ENCODE measurements around the gene KRT10.

The KRT10 gene

GRCh38 chr17:40793832-40794231, 28.6 kb downstream of the KRT10 start:
- no peak overlapping the region for H3K4me3 ChIP-seq (ENCODE audit: low read length in 2 of 2)

GRCh38 chr17:40791787-40792436, 30.5 kb downstream of the KRT10 start:
- Histone ChIP-seq H3K27ac (ENCODE audit: low read depth in 2 of 2, low read length in 2 of 2) (no peak overlapping the region), H3K4me3 (ENCODE audit: low read length in 2 of 2) (no peak overlapping the region), H3K27me3 (ENCODE audit: control insufficient read depth in 2 of 2, insufficient read depth in 2 of 2, low read length in 2 of 2) (peaks cover 3 to 5% of the 10 kb centered on the region in 2 donors)

More at GRCh38 chr17:40793832-40794231, 28.6 kb downstream of the KRT10 start:
- Histone ChIP-seq H3K9me3 (ENCODE audit: control insufficient read depth in 2 of 2, low read length in 2 of 2) (no peaks in the 10 kb centered on the region), H3K4me1 (ENCODE audit: control insufficient read depth in 2 of 2, insufficient read depth in 2 of 2, low read length in 2 of 2) (no peaks in the 10 kb centered on the region), H3K27ac (ENCODE audit: low read depth in 2 of 2, low read length in 2 of 2) (no peak overlapping the region), H3K9ac (ENCODE audit: low read depth in 1 of 2, low read length in 2 of 2) (no peak overlapping the region), H3K27me3 (ENCODE audit: control insufficient read depth in 2 of 2, insufficient read depth in 2 of 2, low read length in 2 of 2) (peaks cover 3 to 12% of the 10 kb centered on the region in 2 donors), H3K36me3 (ENCODE audit: control insufficient read depth in 2 of 2, insufficient read depth in 2 of 2, low read length in 2 of 2) (no peaks in the 10 kb centered on the region)

GRCh38 chr17:40791111-40791510, 31.3 kb downstream of the KRT10 start:
- no peaks in the 10 kb centered on the region for H3K4me1 ChIP-seq (ENCODE audit: control insufficient read depth in 2 of 2, insufficient read depth in 2 of 2, low read length in 2 of 2)
- H3K9me3 ChIP-seq (ENCODE audit: control insufficient read depth in 2 of 2, low read length in 2 of 2): no peaks in the 10 kb centered on the region
- H3K4me3 ChIP-seq (ENCODE audit: low read length in 2 of 2): no peak overlapping the region
- H3K27ac ChIP-seq (ENCODE audit: low read depth in 2 of 2, low read length in 2 of 2): no peak overlapping the region
- no peak overlapping the region for H3K9ac ChIP-seq (ENCODE audit: low read depth in 1 of 2, low read length in 2 of 2)
- peaks cover 0 to 3% of the 10 kb centered on the region in 2 donors for H3K27me3 ChIP-seq (ENCODE audit: control insufficient read depth in 2 of 2, insufficient read depth in 2 of 2, low read length in 2 of 2)
- no peaks in the 10 kb centered on the region for H3K36me3 ChIP-seq (ENCODE audit: control insufficient read depth in 2 of 2, insufficient read depth in 2 of 2, low read length in 2 of 2)

More at GRCh38 chr17:40791787-40792436, 30.5 kb downstream of the KRT10 start:
- Histone ChIP-seq H3K36me3 (ENCODE audit: control insufficient read depth in 2 of 2, insufficient read depth in 2 of 2, low read length in 2 of 2) (no peaks in the 10 kb centered on the region), H3K9me3 (ENCODE audit: control insufficient read depth in 2 of 2, low read length in 2 of 2) (no peaks in the 10 kb centered on the region), H3K9ac (ENCODE audit: low read depth in 1 of 2, low read length in 2 of 2) (no peak overlapping the region), H3K4me1 (ENCODE audit: control insufficient read depth in 2 of 2, insufficient read depth in 2 of 2, low read length in 2 of 2) (no peaks in the 10 kb centered on the region)

- no peaks in the 10 kb centered on the region for H3K36me3 ChIP-seq (ENCODE audit: control insufficient read depth in 2 of 2, insufficient read depth in 2 of 2, low read length in 2 of 2)
- H3K4me1 ChIP-seq (ENCODE audit: control insufficient read depth in 2 of 2, insufficient read depth in 2 of 2, low read length in 2 of 2): no peaks in the 10 kb centered on the region
- H3K9ac ChIP-seq (ENCODE audit: low read depth in 1 of 2, low read length in 2 of 2): no peak within 1 kb of the TSS
- H3K4me3 ChIP-seq (ENCODE audit: low read length in 2 of 2): no peak within 1 kb of the TSS
- H3K27ac ChIP-seq (ENCODE audit: low read depth in 2 of 2, low read length in 2 of 2): no peak within 1 kb of the TSS
- no peaks in the 10 kb centered on the region for H3K9me3 ChIP-seq (ENCODE audit: control insufficient read depth in 2 of 2, low read length in 2 of 2)
- peaks cover 4 to 17% of the 10 kb centered on the region in 2 donors for H3K27me3 ChIP-seq (ENCODE audit: control insufficient read depth in 2 of 2, insufficient read depth in 2 of 2, low read length in 2 of 2)
These were observed 40.0 kb downstream of the KRT10 start, which contains the start of gene KRT27 for GRCh38 chr17:40782450-40782849. Gene KRT27 (minus strand): TSS chr17:40782550. CDS start chr17:40782493, 57 bp downstream.

GRCh38 chr17:40779181-40779909, 43.1 kb downstream of the KRT10 start:
- Histone ChIP-seq H3K4me3 (ENCODE audit: low read length in 2 of 2) (no peak overlapping the region), H3K4me1 (ENCODE audit: control insufficient read depth in 2 of 2, insufficient read depth in 2 of 2, low read length in 2 of 2) (no peaks in the 10 kb centered on the region), H3K27me3 (ENCODE audit: control insufficient read depth in 2 of 2, insufficient read depth in 2 of 2, low read length in 2 of 2) (peaks cover 5 to 17% of the 10 kb centered on the region in 2 donors), H3K9me3 (ENCODE audit: control insufficient read depth in 2 of 2, low read length in 2 of 2) (no peaks in the 10 kb centered on the region), H3K27ac (ENCODE audit: low read depth in 2 of 2, low read length in 2 of 2) (no peak overlapping the region), H3K9ac (ENCODE audit: low read depth in 1 of 2, low read length in 2 of 2) (no peak overlapping the region), H3K36me3 (ENCODE audit: control insufficient read depth in 2 of 2, insufficient read depth in 2 of 2, low read length in 2 of 2) (no peaks in the 10 kb centered on the region)

DNA sequence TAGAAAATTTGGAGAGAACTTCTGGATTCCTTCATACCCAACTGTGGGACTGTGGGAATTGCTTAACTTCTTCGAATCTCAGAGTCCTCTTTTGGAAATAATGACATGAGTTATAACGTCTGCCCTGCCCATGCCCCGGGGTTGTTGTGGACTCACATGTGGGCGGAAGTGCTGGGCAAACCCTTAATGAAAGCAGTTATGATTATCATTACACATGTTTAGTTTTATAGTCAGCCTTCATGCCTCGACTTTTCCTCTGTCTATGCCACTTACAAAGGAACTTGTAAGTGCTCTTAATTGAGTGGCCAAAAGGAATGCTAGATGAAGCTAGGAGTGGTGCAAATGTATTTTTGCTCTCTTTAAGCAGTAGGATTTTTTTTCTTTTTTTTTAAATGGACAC, 44.0 kb downstream of the KRT10 start:
- peaks cover 5 to 17% of the 10 kb centered on the region in 2 donors for H3K27me3 ChIP-seq (ENCODE audit: control insufficient read depth in 2 of 2, insufficient read depth in 2 of 2, low read length in 2 of 2)
- no peaks in the 10 kb centered on the region for H3K36me3 ChIP-seq (ENCODE audit: control insufficient read depth in 2 of 2, insufficient read depth in 2 of 2, low read length in 2 of 2)
- no peak overlapping the region for H3K9ac ChIP-seq (ENCODE audit: low read depth in 1 of 2, low read length in 2 of 2)
- H3K4me1 ChIP-seq (ENCODE audit: control insufficient read depth in 2 of 2, insufficient read depth in 2 of 2, low read length in 2 of 2): no peaks in the 10 kb centered on the region
- H3K9me3 ChIP-seq (ENCODE audit: control insufficient read depth in 2 of 2, low read length in 2 of 2): no peaks in the 10 kb centered on the region
- no peak overlapping the region for H3K4me3 ChIP-seq (ENCODE audit: low read length in 2 of 2)
- H3K27ac ChIP-seq (ENCODE audit: low read depth in 2 of 2, low read length in 2 of 2): no peak overlapping the region

DNA sequence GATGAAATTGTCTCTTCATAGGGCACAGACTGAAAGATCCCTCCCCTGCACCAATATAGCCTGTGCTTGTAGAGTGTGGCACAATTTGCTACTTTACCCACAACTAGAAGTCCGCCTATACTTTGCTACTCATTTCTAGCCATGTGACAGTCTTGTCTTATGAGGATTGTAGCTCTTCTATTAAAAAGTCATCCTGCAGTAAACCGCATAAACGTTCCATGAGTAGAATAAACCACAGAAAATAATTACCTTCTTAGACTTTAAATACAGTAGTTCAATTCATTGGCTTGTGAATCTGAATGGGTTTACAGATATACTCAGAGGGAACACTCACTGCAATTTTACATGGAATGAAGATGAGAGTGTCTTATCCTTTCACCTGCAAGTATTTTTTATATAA, 44.4 kb downstream of the KRT10 start:
- Histone ChIP-seq H3K27ac (ENCODE audit: low read depth in 2 of 2, low read length in 2 of 2) (no peak overlapping the region), H3K9me3 (ENCODE audit: control insufficient read depth in 2 of 2, low read length in 2 of 2) (no peaks in the 10 kb centered on the region), H3K4me3 (ENCODE audit: low read length in 2 of 2) (no peak overlapping the region), H3K27me3 (ENCODE audit: control insufficient read depth in 2 of 2, insufficient read depth in 2 of 2, low read length in 2 of 2) (peaks cover 5 to 17% of the 10 kb centered on the region in 2 donors), H3K4me1 (ENCODE audit: control insufficient read depth in 2 of 2, insufficient read depth in 2 of 2, low read length in 2 of 2) (no peaks in the 10 kb centered on the region), H3K36me3 (ENCODE audit: control insufficient read depth in 2 of 2, insufficient read depth in 2 of 2, low read length in 2 of 2) (no peaks in the 10 kb centered on the region), H3K9ac (ENCODE audit: low read depth in 1 of 2, low read length in 2 of 2) (no peak overlapping the region)

GRCh38 chr17:40777459-40777858, 45.0 kb downstream of the KRT10 start:
- Histone ChIP-seq H3K9me3 (ENCODE audit: control insufficient read depth in 2 of 2, low read length in 2 of 2) (no peaks in the 10 kb centered on the region), H3K27me3 (ENCODE audit: control insufficient read depth in 2 of 2, insufficient read depth in 2 of 2, low read length in 2 of 2) (peaks cover 5 to 17% of the 10 kb centered on the region in 2 donors), H3K36me3 (ENCODE audit: control insufficient read depth in 2 of 2, insufficient read depth in 2 of 2, low read length in 2 of 2) (no peaks in the 10 kb centered on the region), H3K4me3 (ENCODE audit: low read length in 2 of 2) (no peak overlapping the region), H3K9ac (ENCODE audit: low read depth in 1 of 2, low read length in 2 of 2) (no peak overlapping the region), H3K4me1 (ENCODE audit: control insufficient read depth in 2 of 2, insufficient read depth in 2 of 2, low read length in 2 of 2) (no peaks in the 10 kb centered on the region), H3K27ac (ENCODE audit: low read depth in 2 of 2, low read length in 2 of 2) (no peak overlapping the region)

DNA sequence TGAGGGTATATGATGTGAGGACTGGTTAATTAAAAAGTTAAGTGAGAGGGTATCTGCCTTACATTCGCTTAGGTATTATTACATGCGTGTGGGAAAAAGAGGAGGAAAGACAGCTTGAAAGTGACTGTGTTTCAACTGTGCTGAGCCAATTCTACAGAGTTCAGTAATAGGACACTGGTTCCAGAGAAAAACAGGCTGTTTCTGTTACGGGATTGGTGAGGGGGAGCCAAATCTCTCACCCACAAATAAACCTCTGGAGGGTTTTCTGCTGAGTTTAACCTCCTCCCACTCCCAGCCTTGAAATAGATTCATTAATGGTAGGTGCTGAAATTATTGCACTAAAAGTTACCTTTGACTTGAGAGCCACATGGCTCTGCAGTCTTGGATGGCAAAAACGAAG, 46.5 kb downstream of the KRT10 start:
- Histone ChIP-seq H3K36me3 (ENCODE audit: control insufficient read depth in 2 of 2, insufficient read depth in 2 of 2, low read length in 2 of 2) (no peaks in the 10 kb centered on the region), H3K9me3 (ENCODE audit: control insufficient read depth in 2 of 2, low read length in 2 of 2) (no peaks in the 10 kb centered on the region), H3K4me1 (ENCODE audit: control insufficient read depth in 2 of 2, insufficient read depth in 2 of 2, low read length in 2 of 2) (no peaks in the 10 kb centered on the region), H3K27ac (ENCODE audit: low read depth in 2 of 2, low read length in 2 of 2) (no peak overlapping the region), H3K4me3 (ENCODE audit: low read length in 2 of 2) (no peak overlapping the region), H3K9ac (ENCODE audit: low read depth in 1 of 2, low read length in 2 of 2) (no peak overlapping the region), H3K27me3 (ENCODE audit: control insufficient read depth in 2 of 2, insufficient read depth in 2 of 2, low read length in 2 of 2) (peaks cover 9 to 22% of the 10 kb centered on the region in 2 donors)

DNA sequence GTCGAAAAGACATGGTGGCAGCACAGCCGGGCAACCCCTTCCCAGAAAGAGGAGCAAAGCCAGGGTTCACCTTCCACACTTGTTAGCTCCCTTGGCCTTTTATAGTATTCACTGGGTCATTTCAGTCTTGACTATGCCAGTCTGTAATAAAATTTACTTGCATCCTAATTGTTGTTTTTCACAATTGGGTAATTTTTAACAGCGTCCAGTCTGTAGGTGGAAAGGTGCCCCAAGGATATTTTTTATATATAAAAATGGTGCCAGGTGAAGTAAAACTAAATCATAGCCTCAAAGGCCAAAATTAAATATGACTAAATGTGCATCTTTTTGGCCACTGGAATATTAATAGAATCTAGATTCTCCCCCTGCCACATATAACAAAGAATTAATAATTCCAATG, 50.3 kb downstream of the KRT10 start, which contains the start of gene KRT26:
Gene KRT26 (minus strand): TSS at position 101 of the 400 bp plus-strand sequence. CDS start 88 bp downstream, at position 13.
- Histone ChIP-seq H3K4me3 (ENCODE audit: low read length in 2 of 2) (no peak within 1 kb of the TSS), H3K4me1 (ENCODE audit: control insufficient read depth in 2 of 2, insufficient read depth in 2 of 2, low read length in 2 of 2) (no peaks in the 10 kb centered on the region), H3K27me3 (ENCODE audit: control insufficient read depth in 2 of 2, insufficient read depth in 2 of 2, low read length in 2 of 2) (peaks cover 4 to 5% of the 10 kb centered on the region in 2 donors), H3K36me3 (ENCODE audit: control insufficient read depth in 2 of 2, insufficient read depth in 2 of 2, low read length in 2 of 2) (no peaks in the 10 kb centered on the region), H3K9me3 (ENCODE audit: control insufficient read depth in 2 of 2, low read length in 2 of 2) (no peaks in the 10 kb centered on the region), H3K27ac (ENCODE audit: low read depth in 2 of 2, low read length in 2 of 2) (no peak within 1 kb of the TSS), H3K9ac (ENCODE audit: low read depth in 1 of 2, low read length in 2 of 2) (no peak within 1 kb of the TSS)
